AG09309 (cell line): Measurements from ENCODE around the gene CC2D1B.

ENCODE experiments used
- DNase-seq: peaks from one replicate; pipeline ENCODE4 v3.0.0-alpha.2; 2010; ENCODE audit warnings: low read depth
- H3K4me3 ChIP-seq: 2 replicates; pipeline ENCODE4 v1.5.1; 2011; ENCODE audit warnings: mild to moderate bottlenecking, low read depth, low read length, moderate library complexity; ENCODE audit not compliant: control insufficient read depth
- CTCF ChIP-seq: IDR thresholded peaks from 2 replicates; pipeline ENCODE4 v1.5.1; 2011; ENCODE audit warnings: mild to moderate bottlenecking, low read depth, low read length, inconsistent platforms; ENCODE audit not compliant: insufficient read depth, control insufficient read depth; ENCODE audit errors: missing control alignments

Gene CC2D1B

GRCh38 chr1:52306227-52307006 lies 59.6 kb downstream of the CC2D1B start:
- DNase-seq = no peak
- no peak overlapping the region for H3K4me3 ChIP-seq
- TF ChIP-seq CTCF = no peak

- H3K4me3 ChIP-seq = no peak overlapping the region
- DNase-seq = no peak
- no peak for TF ChIP-seq CTCF
Observed at GRCh38 chr1:52305417-52306226, 60.4 kb downstream of the CC2D1B start.
